Right lobe of liver (tissue), 6 donors: Measurements from ENCODE around the gene NCK2. TPM values are rescaled to one million over a fixed set of nuclear protein-coding genes. Genes with fewer than 3 reads are reported as not detected.

Experiments used
- ATAC-seq, 4 donors: fragments of 200-7000 bp; cut with Tn5 transposase; one replicate each; pipeline ENCODE4 v1.9.1; 2020; ENCODE audit warnings: mild to moderate bottlenecking in 4 of 4, moderate library complexity in 4 of 4
- DNase-seq, 3 donors: peaks; one replicate each; pipeline ENCODE4 v3.0.0-alpha.2; 2020
- H3K27ac ChIP-seq, 3 donors: fragments of 200-600 bp; one replicate each; pipeline ENCODE4 v1.8.0; 2022
- H3K27me3 ChIP-seq, 2 donors: fragments of 200-600 bp; one replicate each; pipeline ENCODE4 v1.8.0; 2022
- H3K36me3 ChIP-seq, 4 donors: fragments of 200-600 bp; sonication (generic) in 1 of 4; one replicate each; pipeline versions ENCODE4 v1.5.1 to v1.8.0; 2017 to 2022; ENCODE audit warnings: control low read depth in 1 of 4
- H3K4me1 ChIP-seq, 4 donors: fragments of 200-600 bp; sonication (generic) in 1 of 4; one replicate each; pipeline versions ENCODE4 v1.5.1 to v1.8.0; 2017 to 2022; ENCODE audit warnings: control low read depth in 1 of 4
- H3K4me3 ChIP-seq, 3 donors: fragments of 200-600 bp; one replicate each; pipeline ENCODE4 v1.8.0; 2022
- H3K9me3 ChIP-seq, 4 donors: fragments of 200-600 bp; sonication (generic) in 1 of 4; one replicate each; pipeline versions ENCODE4 v1.5.1 to v1.8.0; 2017 to 2022; ENCODE audit warnings: control low read depth in 1 of 4
- CTCF ChIP-seq, 4 donors: fragments of 200-600 bp in 3 of 4; fragments of 450-650 bp in 1 of 4; IDR thresholded peaks; one replicate each; pipeline versions ENCODE4 v1.5.1 to v1.8.0; 2016 to 2022; ENCODE audit warnings: antibody characterized with exemption in 4 of 4, mild to moderate bottlenecking in 2 of 4
- POLR2A ChIP-seq: fragments of 450-650 bp; IDR thresholded peaks from one replicate; pipeline ENCODE4 v1.6.1; 2017; ENCODE audit warnings: antibody characterized with exemption, mild to moderate bottlenecking
- WGBS: methylation state at CpG from one replicate; pipeline ENCODE4 v1.1.6; 2018; ENCODE audit warnings: low coverage, low lambda C conversion rate; ENCODE audit not compliant: insufficient coverage; ENCODE audit errors: missing lambda C conversion rate; 5-methylcytosine and 5-hydroxymethylcytosine counted together
- intact Hi-C, 2 donors: fragments of 100-400 bp; cut with DNase I; formaldehyde crosslinking; loops; one replicate each; pipeline versions ENCODE4 v1.11.2 to v1.14.1; 2022
- total RNA-seq, 6 experiments: library from RNA; depleted of rRNA in 2 of 6; stranded (reverse); fragments of >200 nt in 2 of 6; fragmentation: NEBNext Ultra II Directional in 3 of 6; extraction: Animal tissue kit (Norgen Biotek cat#: 25700) in 3 of 6; gene quantifications; one replicate each; pipeline versions ENCODE4 v1.1.0 to v1.2.4, GENCODE V29; 2016 to 2023
- donor health status: DM: no; HTN: yes; CAD: no.
- donor health status: DM: no; HTN: no; CAD: no.
- donor health status: DM: no; HTN: no; CAD: no.
- donor health status: DM: no; HTN: yes; CAD: no.
- donor health status: DM: no; HTN: yes; CAD: no.

The NCK2 gene
- total RNA-seq, 6 experiments from 2014 or later = 4.8 to 11.7 (median 7.1) TPM

GRCh38 chr2:105917226-105917625 is 172.5 kb downstream of the NCK2 start:
- no peaks in the 10 kb centered on the region for H3K9me3 ChIP-seq
- WGBS = 93% methylated on average over 2 of the region's 4 CpGs
- H3K4me1 ChIP-seq = no peaks in the 10 kb centered on the region
- H3K36me3 ChIP-seq = no peaks in the 10 kb centered on the region
- H3K27ac ChIP-seq = no peak overlapping the region
- DNase-seq = no peak
- intact Hi-C loops = no loop called here
- H3K27me3 ChIP-seq = no peaks in the 10 kb centered on the region
- no peak overlapping the region for H3K4me3 ChIP-seq
- no peak for TF ChIP-seq CTCF (IDR thresholded peaks at IDR 0.05)
- no peak for TF ChIP-seq POLR2A
- peak in 1 of 4 donors; percentile 19 for ATAC-seq

GRCh38 chr2:105917688-105918087 is 173.0 kb downstream of the NCK2 start:
- TF ChIP-seq CTCF (IDR thresholded peaks at IDR 0.05) (no peak), POLR2A (no peak)
- Histone ChIP-seq H3K27ac (no peak overlapping the region), H3K36me3 (no peaks in the 10 kb centered on the region), H3K4me3 (no peak overlapping the region), H3K4me1 (no peaks in the 10 kb centered on the region), H3K9me3 (no peaks in the 10 kb centered on the region), H3K27me3 (no peaks in the 10 kb centered on the region)
- no peak for ATAC-seq
- intact Hi-C loops = no loop called here
- 80% methylated on average over 1 of the region's 4 CpGs for WGBS
- no peak for DNase-seq

- intact Hi-C loops = no loop called here
- H3K27ac ChIP-seq = no peak overlapping the region
- H3K36me3 ChIP-seq = no peaks in the 10 kb centered on the region
- TF ChIP-seq CTCF (IDR thresholded peaks at IDR 0.05) (no peak), POLR2A (no peak)
- WGBS = 90% methylated on average over 2 of the region's 3 CpGs
- H3K4me3 ChIP-seq = no peak overlapping the region
- DNase-seq (no peak), ATAC-seq (peak in 3 of 4 donors; percentile 40 to 56 (median 50))
- no peaks in the 10 kb centered on the region for H3K27me3 ChIP-seq
- H3K4me1 ChIP-seq = no peaks in the 10 kb centered on the region
- no peaks in the 10 kb centered on the region for H3K9me3 ChIP-seq
These were observed 174.6 kb downstream of the NCK2 start for GRCh38 chr2:105919191-105919811.

GRCh38 chr2:105919826-105920225 is 175.1 kb downstream of the NCK2 start:
- Histone ChIP-seq H3K4me1 (no peaks in the 10 kb centered on the region), H3K27me3 (no peaks in the 10 kb centered on the region), H3K27ac (no peak overlapping the region), H3K36me3 (no peaks in the 10 kb centered on the region), H3K4me3 (no peak overlapping the region), H3K9me3 (no peaks in the 10 kb centered on the region)
- TF ChIP-seq POLR2A = no peak
- TF ChIP-seq CTCF (IDR thresholded peaks at IDR 0.05) = peak; percentile 19 to 35 (median 24)
- intact Hi-C loops = no loop called here
- DNase-seq (no peak), ATAC-seq (peak in 3 of 4 donors; percentile 22 to 33 (median 26))

GRCh38 chr2:105924271-105924670 is 179.6 kb downstream of the NCK2 start:
- Histone ChIP-seq H3K4me1 (peaks cover 0 to 11% (median 0%) of the 10 kb centered on the region in 4 donors), H3K4me3 (no peak overlapping the region), H3K36me3 (no peaks in the 10 kb centered on the region), H3K27me3 (no peaks in the 10 kb centered on the region), H3K27ac (no peak overlapping the region), H3K9me3 (no peaks in the 10 kb centered on the region)
- TF ChIP-seq POLR2A (no peak), CTCF (IDR thresholded peaks at IDR 0.05) (no peak)
- WGBS = 82% methylated on average over 4 of the region's 6 CpGs
- no peak for DNase-seq
- intact Hi-C loops = no loop called here
- no peak for ATAC-seq
